K562 treated with DMSO at 1 percent for 4 hours (cell line): ENCODE measurements around the gene ATM. TPM values are rescaled to one million over a fixed set of nuclear protein-coding genes. Genes with fewer than 3 reads are reported as not detected.

Experiments
- total RNA-seq: library from RNA; unstranded; fragments of 300-600 nt; gene quantifications from 2 replicates; pipeline ENCODE4 v1.2.3, GENCODE V29; 2022; ENCODE audit not compliant: insufficient read depth

Gene ATM
- 12.7 and 15.0 TPM in 2 replicates for total RNA-seq

DNA sequence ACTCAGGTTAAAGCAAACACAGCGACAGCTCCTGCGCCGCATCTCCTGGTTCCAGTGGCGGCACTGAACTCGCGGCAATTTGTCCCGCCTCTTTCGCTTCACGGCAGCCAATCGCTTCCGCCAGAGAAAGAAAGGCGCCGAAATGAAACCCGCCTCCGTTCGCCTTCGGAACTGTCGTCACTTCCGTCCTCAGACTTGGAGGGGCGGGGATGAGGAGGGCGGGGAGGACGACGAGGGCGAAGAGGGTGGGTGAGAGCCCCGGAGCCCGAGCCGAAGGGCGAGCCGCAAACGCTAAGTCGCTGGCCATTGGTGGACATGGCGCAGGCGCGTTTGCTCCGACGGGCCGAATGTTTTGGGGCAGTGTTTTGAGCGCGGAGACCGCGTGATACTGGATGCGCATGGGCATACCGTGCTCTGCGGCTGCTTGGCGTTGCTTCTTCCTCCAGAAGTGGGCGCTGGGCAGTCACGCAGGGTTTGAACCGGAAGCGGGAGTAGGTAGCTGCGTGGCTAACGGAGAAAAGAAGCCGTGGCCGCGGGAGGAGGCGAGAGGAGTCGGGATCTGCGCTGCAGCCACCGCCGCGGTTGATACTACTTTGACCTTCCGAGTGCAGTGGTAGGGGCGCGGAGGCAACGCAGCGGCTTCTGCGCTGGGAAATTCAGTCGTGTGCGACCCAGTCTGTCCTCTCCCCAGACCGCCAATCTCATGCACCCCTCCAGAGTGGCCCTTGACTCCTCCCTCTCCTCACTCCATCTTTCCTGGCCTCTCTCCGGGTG lies at the start of gene ATM, which contains the start of gene NPAT:
ATM (plus strand) TSS at position 494 of the 774 bp plus-strand sequence. CDS start 4,558 bp downstream, outside the sequence.
NPAT (minus strand) TSS at position 65 of the 774 bp plus-strand sequence. CDS start 102 bp downstream, outside the sequence.

Other genes with a start within 250 kb of the ATM start
- gene CUL5, start 214.2 kb upstream of the ATM start, total RNA-seq, result 9.0 and 10.3 TPM in 2 replicates
- gene ACAT1, start 101.5 kb upstream of the ATM start, total RNA-seq, result 46.4 and 48.7 TPM in 2 replicates
- 5.6 and 8.9 TPM in 2 replicates for gene NPAT, start 429 bp upstream of the ATM start, total RNA-seq
- not detected in 2 replicates for gene C11orf65, start 244.5 kb downstream of the ATM start, total RNA-seq